ENCODE measurements around the gene MRPL14. TPM values are rescaled to one million over a fixed set of nuclear protein-coding genes. Genes with fewer than 3 reads are reported as not detected.

MRPL14 gene
- polyA plus RNA-seq, 1 donor (not counting 4 experiments of a cell fraction or from before 2014, with no cell fraction given), result 136 TPM

DNA sequence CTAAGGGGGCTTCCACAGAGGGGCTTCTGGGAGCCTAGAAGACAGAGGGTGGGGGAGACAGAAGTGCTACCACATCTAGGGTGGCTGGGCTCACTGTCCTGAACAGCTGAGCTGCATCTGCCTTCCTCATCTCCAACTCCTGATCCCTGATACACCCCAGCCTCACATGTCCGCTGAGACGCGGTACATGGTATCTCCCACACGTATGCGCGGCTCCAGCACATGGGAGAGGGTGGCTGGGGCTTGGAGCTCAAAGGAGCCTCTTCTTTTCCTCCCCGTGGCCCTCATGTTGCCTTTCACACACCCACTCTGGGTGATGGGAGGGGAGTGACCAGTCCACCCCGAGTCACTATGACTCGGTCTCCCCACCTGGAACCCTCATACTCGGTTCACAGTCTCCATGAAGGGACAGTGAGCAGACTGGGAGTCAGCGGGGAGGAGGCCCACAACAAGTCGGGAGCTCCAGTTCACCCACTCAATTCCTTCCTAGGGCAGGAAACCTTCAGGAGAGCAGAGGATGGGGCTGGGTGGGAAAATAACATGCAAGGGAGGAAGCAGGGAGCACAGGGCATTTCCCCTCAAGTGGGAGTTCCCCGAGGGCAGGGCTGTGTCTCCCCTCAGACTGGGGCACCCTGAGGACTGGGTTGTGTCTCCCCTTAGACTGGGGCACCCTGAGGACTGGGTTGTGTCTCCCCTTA is 61.7 kb downstream of the MRPL14 start:
- DNase-seq (ENCODE audit: low read depth, low spot score) (no peak), FAIRE-seq (no peak)
- H3K4me1 ChIP-seq (ENCODE audit: control insufficient read depth, extremely low read depth, insufficient read depth, low read length), result peaks cover 44% of the 10 kb centered on the region
- H3K36me3 ChIP-seq (ENCODE audit: control insufficient read depth in 2 of 2, extremely low read depth in 1 of 2, insufficient read depth in 2 of 2, low read length in 2 of 2), result no peaks in the 10 kb centered on the region
- TF ChIP-seq EZH2 (IDR thresholded peaks at IDR 0.05; ENCODE audit: low read length), result no peak
- TF ChIP-seq, protein P1, sequence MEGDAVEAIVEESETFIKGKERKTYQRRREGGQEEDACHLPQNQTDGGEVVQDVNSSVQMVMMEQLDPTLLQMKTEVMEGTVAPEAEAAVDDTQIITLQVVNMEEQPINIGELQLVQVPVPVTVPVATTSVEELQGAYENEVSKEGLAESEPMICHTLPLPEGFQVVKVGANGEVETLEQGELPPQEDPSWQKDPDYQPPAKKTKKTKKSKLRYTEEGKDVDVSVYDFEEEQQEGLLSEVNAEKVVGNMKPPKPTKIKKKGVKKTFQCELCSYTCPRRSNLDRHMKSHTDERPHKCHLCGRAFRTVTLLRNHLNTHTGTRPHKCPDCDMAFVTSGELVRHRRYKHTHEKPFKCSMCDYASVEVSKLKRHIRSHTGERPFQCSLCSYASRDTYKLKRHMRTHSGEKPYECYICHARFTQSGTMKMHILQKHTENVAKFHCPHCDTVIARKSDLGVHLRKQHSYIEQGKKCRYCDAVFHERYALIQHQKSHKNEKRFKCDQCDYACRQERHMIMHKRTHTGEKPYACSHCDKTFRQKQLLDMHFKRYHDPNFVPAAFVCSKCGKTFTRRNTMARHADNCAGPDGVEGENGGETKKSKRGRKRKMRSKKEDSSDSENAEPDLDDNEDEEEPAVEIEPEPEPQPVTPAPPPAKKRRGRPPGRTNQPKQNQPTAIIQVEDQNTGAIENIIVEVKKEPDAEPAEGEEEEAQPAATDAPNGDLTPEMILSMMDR (optimal IDR thresholded peaks at IDR 0.05 in 1 of 3, IDR thresholded peaks at IDR 0.05 in 1 of 3, conservative IDR thresholded peaks at IDR 0.05 in 1 of 3; ENCODE audit: extremely low read depth in 1 of 3, insufficient read depth in 2 of 3, low read length in 3 of 3), result no peak
- no peak overlapping the region for H3K4me3 ChIP-seq (ENCODE audit: control insufficient read depth in 2 of 3, extremely low read depth in 1 of 3, insufficient read depth in 2 of 3, low read depth in 1 of 3, low read length in 3 of 3)
- dilution Hi-C loops (cut with MboI; ENCODE audit: extremely low pct_ligation_motif_present, low sequenced_read_pairs), result no loop called here
- H3K9me3 ChIP-seq (ENCODE audit: control insufficient read depth, low read depth, low read length), result no peaks in the 10 kb centered on the region
- H2AFZ ChIP-seq (ENCODE audit: control insufficient read depth, low read length), result no peak overlapping the region
- no peaks in the 10 kb centered on the region for H3K79me2 ChIP-seq (ENCODE audit: control insufficient read depth, insufficient read depth, low read length)
- peak overlapping the region; percentile 9 for H3K9ac ChIP-seq (ENCODE audit: control insufficient read depth, extremely low read depth, insufficient read depth, low read length)
- H3K27ac ChIP-seq (ENCODE audit: control insufficient read depth, insufficient read depth, low read length), result no peak overlapping the region
- H4K20me1 ChIP-seq (ENCODE audit: control insufficient read depth, extremely low read depth, insufficient read depth, low read length), result no peaks in the 10 kb centered on the region
- H3K9me1 ChIP-seq (ENCODE audit: control insufficient read depth, extremely low read depth, insufficient read depth, low read length), result no peaks in the 10 kb centered on the region
- H3K4me2 ChIP-seq (ENCODE audit: control insufficient read depth, extremely low read depth, insufficient read depth, low read depth, low read length), result no peak overlapping the region
- H3K27me3 ChIP-seq (ENCODE audit: control insufficient read depth, extremely low read depth, insufficient read depth, low read length), result no peaks in the 10 kb centered on the region

DNA sequence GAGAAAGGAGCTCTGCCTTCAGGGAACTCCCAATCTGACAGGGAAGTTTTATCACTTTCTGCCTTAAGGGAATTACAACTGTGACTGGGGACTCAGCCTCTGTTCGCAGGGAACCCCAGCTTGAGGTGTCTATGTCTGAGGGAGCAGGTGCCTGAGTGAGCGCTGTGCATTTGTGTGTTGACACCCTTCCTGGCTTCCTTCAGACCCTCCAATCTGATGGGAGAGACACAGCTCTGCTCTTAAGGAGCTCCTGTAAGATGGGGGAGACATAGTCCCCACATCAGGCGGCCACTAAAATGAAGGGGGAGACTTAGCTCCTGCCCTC is 62.3 kb downstream of the MRPL14 start:
- peak overlapping the region; percentile 51 for H3K27ac ChIP-seq (ENCODE audit: control insufficient read depth, insufficient read depth, low read length)
- no peak overlapping the region for H3K4me2 ChIP-seq (ENCODE audit: control insufficient read depth, extremely low read depth, insufficient read depth, low read depth, low read length)
- TF ChIP-seq, protein P1 (optimal IDR thresholded peaks at IDR 0.05 in 1 of 3, IDR thresholded peaks at IDR 0.05 in 1 of 3, conservative IDR thresholded peaks at IDR 0.05 in 1 of 3; ENCODE audit: extremely low read depth in 1 of 3, insufficient read depth in 2 of 3, low read length in 3 of 3), result no peak
- TF ChIP-seq EZH2 (IDR thresholded peaks at IDR 0.05; ENCODE audit: low read length), result no peak
- peak overlapping the region; percentile 9 for H3K9ac ChIP-seq (ENCODE audit: control insufficient read depth, extremely low read depth, insufficient read depth, low read length)
- dilution Hi-C loops (cut with MboI; ENCODE audit: extremely low pct_ligation_motif_present, low sequenced_read_pairs), result no loop called here
- FAIRE-seq (no peak), DNase-seq (ENCODE audit: low read depth, low spot score) (no peak)
- H3K9me3 ChIP-seq (ENCODE audit: control insufficient read depth, low read depth, low read length), result no peaks in the 10 kb centered on the region
- H3K27me3 ChIP-seq (ENCODE audit: control insufficient read depth, extremely low read depth, insufficient read depth, low read length), result no peaks in the 10 kb centered on the region
- H3K4me1 ChIP-seq (ENCODE audit: control insufficient read depth, extremely low read depth, insufficient read depth, low read length), result peaks cover 44% of the 10 kb centered on the region
- no peaks in the 10 kb centered on the region for H3K36me3 ChIP-seq (ENCODE audit: control insufficient read depth in 2 of 2, extremely low read depth in 1 of 2, insufficient read depth in 2 of 2, low read length in 2 of 2)
- H3K4me3 ChIP-seq (ENCODE audit: control insufficient read depth in 2 of 3, extremely low read depth in 1 of 3, insufficient read depth in 2 of 3, low read depth in 1 of 3, low read length in 3 of 3), result no peak overlapping the region
- no peaks in the 10 kb centered on the region for H3K9me1 ChIP-seq (ENCODE audit: control insufficient read depth, extremely low read depth, insufficient read depth, low read length)
- no peaks in the 10 kb centered on the region for H3K79me2 ChIP-seq (ENCODE audit: control insufficient read depth, insufficient read depth, low read length)
- no peaks in the 10 kb centered on the region for H4K20me1 ChIP-seq (ENCODE audit: control insufficient read depth, extremely low read depth, insufficient read depth, low read length)
- H2AFZ ChIP-seq (ENCODE audit: control insufficient read depth, low read length), result no peak overlapping the region
